PC-3 (cell line): ENCODE data around the gene JARID2. TPM values are rescaled to one million over a fixed set of nuclear protein-coding genes. Genes with fewer than 3 reads are reported as not detected.
"Not testable (repeated sequence)": the region's sequence is repeated elsewhere in the genome, so short reads cannot be mapped to it uniquely, and the experiment has no call there.

ENCODE experiments used
- ATAC-seq: fragments of 200-7000 bp; cut with Tn5 transposase; 2 replicates; pipeline ENCODE4 v1.9.1; 2020; ENCODE audit warnings: mild to moderate bottlenecking, moderate library complexity
- BruUV-seq: library from RNA; stranded (reverse); fragments of 400-500 nt; replicated peaks from 2 replicates; lab custom pipeline; 2021; lab: Mats Ljungman, UMichigan
- CTCF ChIA-PET: fragments of 300-600 bp; sonication (Branson Sonifier 250); formaldehyde crosslinking; loops from one replicate; lab custom pipeline; 2022; ENCODE audit warnings: antibody characterized with exemption; lab: Charles Lee
- POLR2A ChIA-PET: fragments of 300-600 bp; sonication (Branson Sonifier 250); formaldehyde crosslinking; loops from one replicate; lab custom pipeline; 2022; ENCODE audit warnings: antibody characterized with exemption; ENCODE audit not compliant: unreplicated experiment; lab: Charles Lee
- DNase-seq: peaks from one replicate; pipeline ENCODE4 v3.0.0-alpha.2; 2015
- H2AFZ ChIP-seq: fragments of 300-600 bp; sonication (generic); 2 replicates; pipeline ENCODE4 v1.6.0; 2016; ENCODE audit warnings: antibody characterized with exemption, low read length
- H3F3A ChIP-seq: fragments of 300-600 bp; sonication (generic); one replicate; pipeline ENCODE4 v1.6.0; 2017; ENCODE audit warnings: antibody characterized with exemption, low read length, control low read depth, mild to moderate bottlenecking; ENCODE audit not compliant: unreplicated experiment
- H3K27ac ChIP-seq: fragments of 300-600 bp; sonication (generic); 2 replicates; pipeline ENCODE4 v1.5.1; 2016; ENCODE audit warnings: mild to moderate bottlenecking, low read length
- H3K27me3 ChIP-seq: fragments of 300-600 bp; sonication (generic); 2 replicates; pipeline ENCODE4 v1.6.1; 2016; ENCODE audit warnings: low read length, mixed read lengths
- H3K36me3 ChIP-seq: fragments of 300-600 bp; sonication (generic); 2 replicates; pipeline ENCODE4 v1.6.1; 2016; ENCODE audit warnings: low read depth, mixed run types, low read length, mixed read lengths
- H3K4me1 ChIP-seq: fragments of 300-600 bp; sonication (generic); 2 replicates; pipeline ENCODE4 v1.5.1; 2016; ENCODE audit warnings: low read length; ENCODE audit not compliant: insufficient read depth
- H3K4me2 ChIP-seq: fragments of 300-600 bp; sonication (generic); 2 replicates; pipeline ENCODE4 v1.6.0; 2016; ENCODE audit warnings: low read length
- H3K4me3 ChIP-seq: fragments of 300-600 bp; sonication (generic); 2 replicates; pipeline ENCODE4 v1.5.1; 2016; ENCODE audit warnings: mild to moderate bottlenecking, low read length, mixed read lengths
- H3K79me2 ChIP-seq: fragments of 300-600 bp; sonication (generic); 2 replicates; pipeline ENCODE4 v1.6.1; 2017; ENCODE audit warnings: low read length, mixed read lengths
- H3K9ac ChIP-seq: fragments of 300-600 bp; sonication (generic); 2 replicates; pipeline ENCODE4 v1.6.0; 2016; ENCODE audit warnings: mild to moderate bottlenecking, low read length
- H3K9me2 ChIP-seq: fragments of 300-600 bp; sonication (generic); replicated peaks from 2 replicates; pipeline ENCODE4 v1.6.1; 2016; ENCODE audit warnings: mixed run types, low read length, mixed read lengths
- H3K9me3 ChIP-seq: fragments of 300-600 bp; sonication (generic); 2 replicates; pipeline ENCODE4 v1.6.1; 2016; ENCODE audit warnings: low read length, mixed read lengths
- H4K20me1 ChIP-seq: fragments of 300-600 bp; sonication (generic); 2 replicates; pipeline ENCODE4 v1.6.1; 2016; ENCODE audit warnings: low read length, mixed read lengths
- EZH2 ChIP-seq: fragments of 300-600 bp; sonication (generic); IDR thresholded peaks from one replicate; pipeline ENCODE4 v1.6.1; 2017; ENCODE audit warnings: antibody characterized with exemption, mild to moderate bottlenecking, low read length; ENCODE audit not compliant: unreplicated experiment
- EZH2phosphoT487 ChIP-seq: fragments of 300-600 bp; sonication (generic); IDR thresholded peaks from 2 replicates; pipeline ENCODE4 v1.6.1; 2018; ENCODE audit warnings: mild to moderate bottlenecking, antibody characterized with exemption, low read length, borderline replicate concordance
- intact Hi-C: fragments of 100-400 bp; cut with micrococcal nuclease; formaldehyde crosslinking; loops from 2 replicates; pipeline ENCODE4 v1.9.0; 2023
- total RNA-seq: library from RNA; depleted of rRNA; stranded (reverse); fragments of >200 nt; gene quantifications from 2 replicates; pipeline ENCODE4 v1.2.3, GENCODE V29; 2014
- TF ChIP-seq, protein P1 (sequence below): fragments of 300-600 bp; sonication (generic); conservative IDR thresholded peaks from 2 replicates; pipeline ENCODE4 v1.5.1; 2017; ENCODE audit warnings: antibody characterized with exemption, low read depth, mild to moderate bottlenecking, low read length

Gene JARID2
- total RNA-seq, 1 experiment from 2014 or later = 11.0 TPM

DNA sequence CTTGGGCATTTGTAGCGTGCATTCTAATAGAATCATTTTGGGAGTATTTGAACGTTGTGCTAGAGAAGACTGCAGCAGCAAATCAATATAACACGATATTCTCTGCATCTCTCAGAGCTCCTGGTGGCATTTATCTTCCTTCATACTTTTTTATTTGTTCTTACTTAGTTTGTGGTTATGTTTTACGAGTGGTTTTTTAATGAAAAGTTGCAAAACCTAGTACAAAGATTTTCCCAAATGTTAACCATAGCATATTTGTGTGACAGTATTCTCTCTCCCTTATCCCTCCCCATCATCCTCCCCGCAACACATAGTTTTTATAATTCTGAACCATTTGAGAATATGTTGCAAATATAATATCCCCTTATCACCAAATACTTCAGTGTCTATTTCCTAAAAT lies 50.4 kb downstream of the JARID2 start:
- ATAC-seq = no peak
- TF ChIP-seq, protein P1, sequence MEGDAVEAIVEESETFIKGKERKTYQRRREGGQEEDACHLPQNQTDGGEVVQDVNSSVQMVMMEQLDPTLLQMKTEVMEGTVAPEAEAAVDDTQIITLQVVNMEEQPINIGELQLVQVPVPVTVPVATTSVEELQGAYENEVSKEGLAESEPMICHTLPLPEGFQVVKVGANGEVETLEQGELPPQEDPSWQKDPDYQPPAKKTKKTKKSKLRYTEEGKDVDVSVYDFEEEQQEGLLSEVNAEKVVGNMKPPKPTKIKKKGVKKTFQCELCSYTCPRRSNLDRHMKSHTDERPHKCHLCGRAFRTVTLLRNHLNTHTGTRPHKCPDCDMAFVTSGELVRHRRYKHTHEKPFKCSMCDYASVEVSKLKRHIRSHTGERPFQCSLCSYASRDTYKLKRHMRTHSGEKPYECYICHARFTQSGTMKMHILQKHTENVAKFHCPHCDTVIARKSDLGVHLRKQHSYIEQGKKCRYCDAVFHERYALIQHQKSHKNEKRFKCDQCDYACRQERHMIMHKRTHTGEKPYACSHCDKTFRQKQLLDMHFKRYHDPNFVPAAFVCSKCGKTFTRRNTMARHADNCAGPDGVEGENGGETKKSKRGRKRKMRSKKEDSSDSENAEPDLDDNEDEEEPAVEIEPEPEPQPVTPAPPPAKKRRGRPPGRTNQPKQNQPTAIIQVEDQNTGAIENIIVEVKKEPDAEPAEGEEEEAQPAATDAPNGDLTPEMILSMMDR = no peak
- TF ChIP-seq EZH2phosphoT487 (no peak), EZH2 (no peak)
- Histone ChIP-seq H3K4me1 (peaks cover 10% of the 10 kb centered on the region; the same call in 1 of the 2 replicates), H3K79me2 (peaks cover 96% of the 10 kb centered on the region), H2AFZ (no peak overlapping the region), H4K20me1 (peaks cover 36% of the 10 kb centered on the region; the same call in 1 of the 2 replicates), H3K4me3 (no peak overlapping the region), H3K27me3 (no peaks in the 10 kb centered on the region), H3K9me2 (no peaks in the 10 kb centered on the region), H3F3A (no peaks in the 10 kb centered on the region), H3K27ac (no peak overlapping the region), H3K9ac (no peak overlapping the region), H3K9me3 (no peaks in the 10 kb centered on the region), H3K4me2 (no peak overlapping the region), H3K36me3 (0 out of 2 replicates have a peak, but pooled peaks cover 3% of the 10 kb centered on the region)
- BruUV-seq = no TSS peak
- intact Hi-C loops = no loop called here
- ChIA-PET POLR2A (no interaction called here), CTCF (no interaction called here)
- no peak for DNase-seq

DNA sequence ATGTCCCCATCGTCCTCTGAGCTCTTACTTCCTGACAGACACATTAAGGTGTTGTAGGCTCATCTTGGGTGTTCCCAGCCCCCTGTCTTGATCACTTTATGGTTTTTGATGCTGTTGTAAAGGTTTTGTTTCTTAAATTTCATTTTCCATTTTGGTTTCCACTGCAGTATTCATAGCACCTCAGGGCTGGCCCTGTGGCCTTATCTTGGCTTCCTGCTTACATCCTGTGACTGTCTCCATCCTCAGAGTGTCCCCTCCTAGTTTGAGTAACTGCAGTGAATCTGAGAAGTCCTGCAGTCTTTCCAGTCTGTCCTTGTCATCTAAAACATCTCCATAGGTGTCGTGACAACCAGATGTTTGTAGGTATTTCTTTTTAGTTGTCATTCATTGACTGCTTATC lies 50.9 kb downstream of the JARID2 start:
- DNase-seq = no peak
- 0 out of 2 replicates have a peak, but pooled peaks have one; percentile 34 for ATAC-seq
- H3K9me3 ChIP-seq = no peaks in the 10 kb centered on the region
- no peak overlapping the region for H3K9ac ChIP-seq
- H4K20me1 ChIP-seq = peaks cover 31% of the 10 kb centered on the region; the same call in 1 of the 2 replicates
- H3K36me3 ChIP-seq = 0 out of 2 replicates have a peak, but pooled peaks cover 3% of the 10 kb centered on the region
- CTCF ChIA-PET = no interaction called here
- no peak overlapping the region for H3K4me2 ChIP-seq
- TF ChIP-seq, protein P1 = no peak
- TF ChIP-seq EZH2 (no peak), EZH2phosphoT487 (no peak)
- intact Hi-C loops = no loop called here
- no peaks in the 10 kb centered on the region for H3K27me3 ChIP-seq
- H2AFZ ChIP-seq = no peak overlapping the region
- H3K4me1 ChIP-seq = peaks cover 10% of the 10 kb centered on the region; the same call in 1 of the 2 replicates
- H3K27ac ChIP-seq = no peak overlapping the region
- no TSS peak for BruUV-seq
- H3K9me2 ChIP-seq = no peaks in the 10 kb centered on the region
- no peak overlapping the region for H3K4me3 ChIP-seq
- no peaks in the 10 kb centered on the region for H3F3A ChIP-seq
- POLR2A ChIA-PET = no interaction called here
- H3K79me2 ChIP-seq = peaks cover 96% of the 10 kb centered on the region

DNA sequence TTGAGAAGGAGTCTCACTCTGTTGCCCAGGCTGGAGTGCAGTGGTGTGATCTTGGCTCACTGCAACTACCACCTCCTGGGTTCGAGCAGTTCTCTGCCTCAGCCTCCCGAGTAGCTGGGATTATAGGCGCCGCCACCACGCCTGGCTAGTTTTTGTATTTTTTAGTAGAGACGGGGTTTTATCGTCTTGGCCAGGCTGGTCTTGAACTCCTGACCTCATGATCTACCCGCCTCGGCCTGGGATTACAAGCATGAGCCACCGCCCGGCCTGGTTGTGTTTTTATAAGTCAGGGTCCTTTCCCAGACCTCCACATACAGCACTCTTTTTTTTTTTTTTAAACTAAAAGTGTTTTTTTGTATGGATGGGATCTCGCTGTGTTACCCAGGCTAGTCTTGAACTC lies 51.3 kb downstream of the JARID2 start:
- H3K36me3 ChIP-seq, H3K4me3 ChIP-seq, H3K4me1 ChIP-seq, H3K4me2 ChIP-seq, DNase-seq, POLR2A ChIA-PET, intact Hi-C loops, H3K27ac ChIP-seq, H2AFZ ChIP-seq, H3K9me3 ChIP-seq, H3K9ac ChIP-seq, ATAC-seq, CTCF ChIA-PET, H3K9me2 ChIP-seq, H3K27me3 ChIP-seq, H3F3A ChIP-seq, BruUV-seq: not testable (repeated sequence)
- Histone ChIP-seq H4K20me1 (peaks cover 31% of the 10 kb centered on the region; the same call in 1 of the 2 replicates), H3K79me2 (peaks cover 97% of the 10 kb centered on the region)
